EH (cell line): ENCODE results near the gene RHOB.
"Not testable (repeated sequence)": the region's sequence is repeated elsewhere in the genome, so short reads cannot be mapped to it uniquely, and the experiment has no call there.

Experiments
- DNase-seq: peaks from one replicate; pipeline ENCODE4 v3.0.0-alpha.2; 2015; ENCODE audit warnings: low read depth

RHOB gene

DNA sequence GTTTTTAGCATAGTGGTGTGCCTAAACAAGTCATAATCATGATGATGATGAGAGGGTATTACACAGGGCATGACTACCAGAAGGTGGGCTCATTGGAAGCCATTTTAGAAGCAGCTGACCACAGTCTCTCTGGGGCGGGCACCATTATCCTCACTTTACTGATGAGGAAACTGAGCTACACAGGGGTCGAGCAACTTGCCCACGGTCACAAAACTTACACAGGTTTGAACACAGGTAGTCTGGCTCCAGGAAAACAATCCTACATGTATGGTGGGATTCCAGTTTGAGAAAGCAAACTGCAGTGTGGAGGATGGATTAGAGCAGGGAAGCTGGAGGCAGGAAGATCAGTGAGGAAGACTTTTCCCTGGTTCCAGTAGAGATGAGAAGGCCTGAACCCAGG lies 6.2 kb downstream of the RHOB start:
- no peak for DNase-seq

DNA sequence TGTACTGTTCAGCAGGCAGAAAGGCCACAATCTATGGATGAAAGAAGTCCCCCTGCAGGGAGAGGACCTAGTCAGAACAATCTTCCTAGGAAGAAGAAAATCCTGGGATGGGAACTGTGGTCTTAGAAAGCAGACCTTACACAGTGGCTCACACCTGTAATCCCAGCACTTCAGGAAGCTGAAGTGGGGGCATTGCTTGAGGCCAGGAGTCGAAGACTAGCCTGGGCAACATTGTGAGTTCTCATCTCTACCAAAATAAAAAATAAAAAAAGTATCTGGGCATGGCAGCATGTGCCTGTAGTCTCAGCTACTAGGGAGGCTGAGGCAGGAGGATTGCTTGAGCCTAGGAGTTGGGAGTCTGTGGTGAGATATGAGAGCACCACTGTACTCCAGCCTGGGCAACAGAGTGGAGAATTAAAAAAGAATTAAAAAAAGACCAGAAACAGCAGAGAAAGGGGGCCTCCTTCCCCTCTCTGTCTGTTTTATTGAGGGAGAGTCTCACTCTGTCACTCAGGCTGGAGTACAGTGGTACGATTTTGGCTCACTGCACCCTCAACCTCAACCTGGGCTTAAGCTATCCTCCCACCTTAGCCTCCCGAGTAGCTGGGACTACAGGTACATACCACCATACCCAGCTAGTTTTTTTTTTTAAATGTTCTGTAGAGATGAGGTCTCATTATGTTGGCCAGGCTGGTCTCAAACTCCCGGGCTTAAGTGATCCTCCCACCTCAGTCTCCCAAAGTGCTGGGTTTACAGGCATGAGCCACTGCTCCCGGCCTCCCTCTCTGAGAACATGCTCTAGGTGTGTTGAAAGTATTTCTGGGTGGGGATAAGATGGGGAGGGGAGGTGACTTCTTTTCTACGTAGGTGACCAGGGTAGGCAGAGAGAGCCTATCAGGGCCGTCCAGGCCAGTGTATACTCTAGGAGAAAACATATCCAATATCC lies 7.4 kb downstream of the RHOB start:
- no peak for DNase-seq

DNA sequence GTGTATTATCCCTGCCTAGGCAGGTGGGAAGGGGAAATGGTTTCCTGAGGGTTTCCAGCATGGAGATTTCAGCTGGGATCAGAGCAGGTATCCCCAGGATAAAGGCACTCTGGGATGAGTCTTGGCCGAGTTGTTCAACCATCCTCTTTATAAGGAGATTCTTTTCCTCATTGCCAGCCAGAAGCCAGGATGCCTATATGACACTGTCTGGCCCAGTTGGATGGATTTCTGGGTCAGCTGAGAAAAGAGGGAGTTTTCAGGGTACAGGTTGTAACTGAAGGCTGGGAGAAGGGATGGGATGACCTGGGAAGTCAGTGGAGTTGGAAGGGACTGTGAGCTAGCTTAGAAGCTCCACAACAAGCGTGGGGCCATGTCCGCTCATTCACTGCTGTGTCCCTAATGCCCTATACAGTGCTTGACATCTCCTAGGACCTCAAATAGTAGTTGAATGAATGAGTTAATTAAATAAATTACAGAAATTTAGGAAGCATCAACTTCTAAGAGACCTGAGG lies 8.3 kb downstream of the RHOB start:
- DNase-seq, result no peak

DNA sequence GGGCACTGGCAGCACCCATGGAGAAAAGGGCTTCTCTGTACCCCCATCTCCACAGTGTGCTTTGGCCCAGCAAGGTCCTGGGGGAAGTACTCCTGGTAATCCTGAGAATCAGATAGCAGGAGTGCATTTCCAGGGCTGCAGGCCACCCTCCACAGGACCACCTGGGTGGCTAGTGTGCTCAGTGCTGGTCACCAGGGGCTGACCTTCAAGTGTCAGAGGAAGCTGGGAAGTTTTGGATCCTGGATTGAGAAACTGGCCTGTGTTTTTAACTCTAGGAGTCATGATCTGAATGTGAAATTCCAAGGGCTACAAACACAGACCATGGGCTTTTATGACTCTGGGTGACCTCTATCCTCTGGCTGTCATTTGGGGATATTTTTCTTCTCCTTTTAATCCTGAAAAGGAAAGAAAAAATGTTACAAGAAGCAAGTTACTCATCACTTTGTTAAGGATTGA lies 9.3 kb downstream of the RHOB start:
- DNase-seq, result peak; percentile 87

DNA sequence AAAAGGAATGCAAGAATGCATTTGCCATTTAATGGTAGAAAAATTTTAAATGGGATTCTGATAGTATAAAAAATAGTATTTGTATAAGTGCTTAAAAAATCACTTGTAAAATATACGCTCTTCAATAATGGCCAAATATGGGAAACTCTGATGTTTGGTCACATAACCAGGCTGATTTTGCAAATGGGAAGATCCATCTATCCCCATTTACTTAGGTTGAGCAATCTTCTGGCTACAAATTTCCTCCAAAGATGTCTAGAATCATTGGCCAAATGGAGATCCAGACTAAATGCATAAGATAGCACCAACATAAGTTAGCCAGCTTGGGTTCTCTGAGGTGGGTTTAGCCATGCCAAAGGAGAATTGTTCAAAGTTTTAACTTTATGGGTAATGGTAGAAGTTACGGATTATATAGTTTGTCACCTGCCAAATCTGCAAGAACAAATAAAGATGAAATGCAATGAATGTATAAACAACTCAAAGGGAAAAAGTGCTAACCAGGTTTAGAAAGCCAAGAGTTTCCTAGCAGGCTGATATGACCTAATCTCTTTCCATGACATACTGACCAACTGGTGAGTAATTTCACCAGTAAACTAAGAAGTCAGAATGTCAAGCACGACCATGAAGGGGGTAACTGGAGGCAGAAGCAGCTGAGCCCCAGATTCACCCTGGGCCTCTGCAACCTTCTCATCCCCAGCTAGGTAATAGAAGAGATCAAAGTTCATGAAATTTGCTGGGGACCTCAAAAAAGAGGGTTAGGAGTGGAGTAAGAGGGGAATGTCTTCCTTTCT lies 10.0 kb downstream of the RHOB start:
- peak; percentile 55 for DNase-seq

DNA sequence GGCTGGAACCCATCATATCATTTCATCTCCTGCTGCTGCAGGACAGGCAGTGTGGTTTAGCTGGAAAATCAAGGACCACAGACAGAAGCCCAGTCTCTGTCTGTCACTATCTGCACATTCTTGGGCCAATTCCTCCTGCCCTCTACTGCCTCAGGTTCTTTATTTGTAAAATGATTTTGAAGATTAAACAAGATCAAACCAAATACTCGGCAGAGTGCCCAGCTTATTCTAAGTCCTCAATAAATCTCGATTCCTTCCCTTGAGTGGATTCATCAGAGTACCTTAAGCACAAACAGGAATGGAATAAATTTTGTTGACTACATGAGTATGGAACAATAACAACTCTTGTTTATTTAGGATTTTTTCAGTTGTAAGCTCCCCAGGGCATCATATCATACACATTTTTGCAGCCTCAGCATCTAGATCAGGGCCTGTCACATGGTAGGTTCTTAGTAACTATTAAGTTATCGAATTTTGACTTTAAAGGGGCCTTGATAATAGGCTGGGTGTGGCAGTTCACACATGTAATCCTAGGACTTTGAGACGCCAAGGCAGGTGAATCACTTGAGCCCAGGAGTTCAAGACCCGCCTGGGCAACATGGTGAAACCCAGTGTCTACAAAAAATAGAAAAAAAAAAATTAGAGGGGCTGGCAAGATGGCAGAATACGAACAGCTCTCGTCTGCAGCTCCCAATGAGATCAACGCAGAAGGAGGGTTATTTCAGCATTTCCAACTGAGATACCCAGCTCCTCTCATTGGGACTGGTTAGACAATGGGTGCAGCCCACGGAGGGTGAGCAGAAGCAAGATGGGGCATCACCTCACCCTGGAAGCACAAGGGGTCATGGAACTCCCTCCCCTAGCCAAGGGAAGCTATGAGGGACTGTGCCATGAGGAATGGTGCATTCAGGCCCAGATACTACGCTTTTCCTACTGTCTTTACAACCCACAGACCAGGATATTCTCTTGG lies 11.1 kb downstream of the RHOB start:
- DNase-seq, result no peak

DNA sequence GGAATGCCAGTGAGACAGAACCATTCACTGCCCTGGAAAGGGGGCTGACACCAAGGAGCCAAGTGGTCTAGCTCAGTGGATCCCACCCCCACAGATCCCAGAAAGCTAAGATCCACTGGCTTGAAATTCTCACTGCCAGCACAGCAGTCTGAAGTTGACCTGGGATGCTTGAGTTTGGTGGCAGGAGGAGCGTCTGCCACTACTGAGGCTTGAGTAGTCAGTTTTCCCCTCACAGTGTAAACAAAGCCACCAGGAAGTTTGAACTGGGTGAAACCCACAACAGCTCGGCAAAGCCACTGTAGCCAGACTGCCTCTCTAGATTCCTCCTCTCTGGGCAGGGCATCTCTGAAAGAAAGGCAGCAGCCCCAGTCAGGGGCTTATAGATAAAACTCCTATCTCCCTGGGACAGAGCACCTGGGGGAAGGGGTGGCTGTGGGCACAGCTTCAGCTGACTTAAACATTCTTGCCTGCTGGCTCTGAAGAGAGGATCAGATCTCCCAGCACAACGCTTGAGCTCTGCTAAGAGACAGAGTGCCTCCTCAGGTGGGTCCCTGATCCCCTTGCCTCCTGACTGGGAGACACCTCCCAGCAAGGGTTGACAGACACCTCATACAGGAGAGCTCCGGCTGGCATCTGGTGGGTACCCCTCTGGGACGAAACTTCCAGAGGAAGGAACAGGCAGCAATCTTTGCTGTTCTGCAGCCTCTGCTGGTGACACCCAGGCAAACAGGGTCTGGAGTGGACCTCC lies 12.0 kb downstream of the RHOB start:
- not testable (repeated sequence) for DNase-seq

DNA sequence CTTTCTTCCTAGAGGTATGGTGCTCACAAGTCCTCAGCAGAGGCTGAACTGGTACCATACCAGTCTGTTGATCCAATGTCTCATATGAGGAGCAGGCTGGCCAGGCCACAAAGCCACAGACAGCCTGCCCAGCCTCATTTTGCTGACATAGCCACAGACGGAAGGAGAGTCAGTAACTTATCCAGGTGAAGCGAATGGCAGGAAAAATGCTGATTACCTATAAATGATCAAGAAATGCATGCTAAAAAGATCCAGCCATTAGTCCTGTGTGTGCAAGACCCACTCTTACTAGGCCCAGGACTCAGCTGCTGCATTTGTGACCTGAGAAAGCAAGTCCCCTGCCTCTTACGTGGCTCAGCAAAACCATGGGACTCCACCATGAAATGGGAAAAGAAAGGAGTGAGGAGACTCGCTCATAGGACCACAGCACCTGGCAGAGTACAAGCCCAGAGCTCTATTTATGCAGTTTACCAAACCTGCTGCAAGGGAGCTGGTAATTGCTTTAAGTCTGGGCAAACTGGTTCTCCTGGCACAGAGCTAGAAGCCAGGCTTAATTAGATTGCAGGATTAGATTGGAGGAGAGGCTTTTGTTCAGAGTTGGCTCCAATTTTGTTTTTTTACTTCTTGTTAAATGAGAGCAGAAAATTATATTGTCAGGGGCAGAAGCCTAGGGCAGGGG lies 19.0 kb downstream of the RHOB start:
- DNase-seq, result no peak

DNA sequence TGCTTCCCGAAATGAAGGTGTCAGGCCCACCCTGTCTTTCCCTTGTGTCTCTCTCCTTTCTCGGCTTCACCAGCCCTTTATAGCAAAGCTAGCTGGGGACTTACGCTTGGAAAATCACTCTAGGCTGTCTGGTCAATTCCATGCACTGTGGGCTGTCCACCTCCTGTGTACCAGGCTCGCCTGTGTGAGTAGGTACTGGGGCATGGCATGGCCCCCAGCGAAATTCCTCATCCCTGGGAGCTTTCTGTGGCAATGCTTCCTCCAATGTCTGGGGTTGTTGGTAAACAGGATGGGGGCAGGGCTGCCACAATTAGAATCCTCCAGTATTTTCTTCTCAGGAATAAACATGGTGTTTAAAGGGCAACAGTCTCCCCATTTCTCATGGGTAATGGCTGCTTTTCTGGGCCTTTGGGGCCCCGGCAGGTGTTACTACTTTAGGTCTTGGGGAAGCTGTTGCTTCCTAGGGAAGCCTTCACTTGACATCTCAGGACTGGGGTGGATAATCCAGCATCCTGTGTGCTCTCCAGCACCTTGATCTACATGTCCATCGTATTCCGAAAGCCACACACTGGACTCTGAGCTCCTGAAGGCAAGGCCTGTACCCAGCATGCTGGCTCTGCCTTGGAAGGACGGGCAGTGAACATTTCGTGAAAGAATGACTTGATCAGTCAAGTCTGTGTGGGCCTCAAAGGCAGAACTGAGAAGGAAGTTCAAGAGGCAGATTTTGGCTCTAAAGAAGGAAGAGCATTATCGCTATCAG lies 21.1 kb downstream of the RHOB start:
- DNase-seq, result no peak

DNA sequence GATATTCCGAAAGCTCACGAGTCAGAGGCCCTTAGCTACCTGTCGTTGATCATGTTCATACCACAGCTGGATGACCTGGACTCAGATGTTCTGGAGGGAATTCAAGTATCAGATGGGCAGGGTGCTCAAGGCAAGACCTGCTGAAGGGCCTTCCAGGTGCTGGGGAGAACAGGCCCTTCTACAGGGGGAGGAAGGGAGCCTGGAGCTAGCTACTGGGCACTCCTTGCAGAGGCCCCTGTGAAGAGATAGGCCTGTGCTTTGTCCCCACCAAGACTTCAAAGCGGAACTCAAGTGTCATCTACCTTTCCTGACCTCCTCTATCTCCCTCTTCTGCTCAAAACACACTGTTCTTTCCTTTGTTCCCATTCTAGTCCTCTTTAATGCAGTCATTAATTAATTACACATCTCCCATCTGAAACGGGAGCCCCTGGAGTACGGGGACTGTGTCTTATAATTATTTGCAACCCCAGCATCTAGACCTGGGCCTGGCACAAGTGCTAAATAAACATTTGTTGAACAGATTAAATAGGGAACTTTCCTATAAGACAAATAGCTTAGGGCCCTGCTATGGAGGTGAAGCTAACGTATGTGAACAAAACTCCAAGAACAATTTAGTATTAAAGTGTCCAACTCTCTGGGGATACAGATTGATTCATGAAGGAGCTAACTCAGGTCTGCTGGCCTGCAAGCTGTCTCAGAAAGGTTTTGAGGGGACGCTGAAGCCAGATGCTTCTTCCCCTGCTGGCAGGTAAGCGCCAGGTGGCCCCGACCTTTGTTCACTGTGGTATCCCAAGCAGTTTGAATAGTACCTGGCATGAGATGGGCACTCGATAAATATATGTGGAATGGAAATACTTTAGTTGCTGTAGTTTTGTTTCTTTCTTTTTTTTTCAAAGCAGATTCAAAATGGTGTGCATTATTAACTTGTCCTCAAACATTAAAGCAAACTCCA lies 22.0 kb downstream of the RHOB start:
- DNase-seq, result no peak

DNA sequence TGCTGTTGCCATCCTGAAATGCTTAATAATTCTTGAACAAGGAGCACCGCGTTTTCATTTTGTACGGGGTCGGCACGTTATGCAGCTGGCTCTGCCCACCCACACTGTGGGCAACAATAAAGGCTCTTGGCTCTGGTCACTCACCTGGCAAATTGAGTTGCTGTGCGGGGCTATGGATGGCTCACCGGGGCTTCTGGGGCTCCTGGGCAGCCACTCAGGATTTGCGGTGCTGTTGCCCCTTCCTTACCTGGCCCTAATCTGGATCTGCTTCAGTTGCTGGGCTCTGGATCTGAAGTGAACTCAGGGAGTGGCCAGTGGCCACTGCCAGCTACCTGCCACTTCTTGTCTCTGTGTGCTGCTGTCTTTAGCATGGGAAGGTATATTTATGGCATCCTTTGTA lies 22.7 kb downstream of the RHOB start:
- DNase-seq, result no peak

DNA sequence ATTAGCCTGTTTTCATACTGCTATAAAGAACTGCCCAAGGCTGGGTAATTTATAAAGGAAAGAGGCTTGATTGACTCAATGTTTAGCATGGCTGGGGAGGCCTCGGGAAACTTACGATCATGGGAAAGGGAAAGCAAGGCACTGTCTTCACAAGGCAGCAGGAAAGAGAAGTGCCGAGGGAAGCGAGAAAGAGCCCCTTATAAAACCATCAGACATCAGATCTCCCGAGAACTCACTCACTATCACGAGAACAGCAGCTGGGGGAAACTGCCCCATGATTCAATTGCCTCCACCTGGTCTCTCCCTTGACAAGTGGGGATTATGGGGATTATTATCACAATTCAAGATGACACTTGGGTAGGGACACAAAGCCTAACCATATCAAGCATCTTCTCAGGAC lies 23.3 kb downstream of the RHOB start:
- no peak for DNase-seq

DNA sequence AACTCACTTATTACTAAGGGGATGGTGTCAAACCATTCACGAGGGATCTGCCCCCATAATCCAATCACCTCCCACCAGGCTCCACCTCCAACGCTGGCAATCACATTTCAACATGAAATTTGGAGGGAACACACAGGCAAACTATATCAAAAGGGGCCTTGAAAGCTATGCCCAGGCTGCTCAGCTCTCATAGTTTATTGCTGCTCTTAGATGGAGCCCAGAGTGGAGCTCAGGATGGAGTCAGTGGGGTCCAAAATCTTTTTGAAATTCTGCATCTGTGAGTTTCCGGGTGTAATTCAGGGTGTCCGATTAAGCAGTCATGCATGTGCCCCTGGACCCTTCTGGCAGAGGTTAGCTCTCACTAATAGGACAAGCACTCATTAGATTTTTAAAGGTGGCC lies 24.3 kb downstream of the RHOB start:
- no peak for DNase-seq

DNA sequence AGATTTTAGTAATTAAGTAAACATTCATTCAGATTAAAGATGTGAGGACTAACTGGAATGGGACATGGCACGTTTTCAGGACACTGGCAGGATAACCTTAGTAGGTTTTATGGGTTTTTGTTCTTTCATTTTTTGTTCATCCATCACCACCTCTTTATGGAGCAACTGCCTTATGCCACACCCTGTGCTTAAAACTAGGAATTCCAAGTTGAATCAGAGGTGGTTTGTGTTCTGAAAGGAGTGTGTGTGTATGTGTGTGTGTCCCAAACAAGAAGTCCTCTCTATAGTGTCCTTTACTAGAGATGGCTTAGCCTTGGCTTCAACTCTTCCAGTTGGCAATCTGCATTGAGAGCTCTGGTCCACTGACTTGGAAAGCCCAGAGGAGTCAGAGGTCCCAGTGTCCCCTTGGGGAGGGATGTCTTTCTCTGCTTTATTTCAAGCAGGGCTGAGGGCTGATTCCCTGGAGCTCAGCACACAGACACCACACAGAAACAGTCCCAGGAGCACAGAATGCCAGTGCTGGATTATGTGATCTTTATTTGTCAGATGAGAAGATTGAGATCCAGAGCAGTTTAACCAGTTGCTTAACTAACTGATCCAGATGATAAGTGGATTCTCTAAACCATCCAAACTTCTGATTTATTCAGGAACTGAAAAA lies 25.2 kb downstream of the RHOB start:
- DNase-seq, result no peak

DNA sequence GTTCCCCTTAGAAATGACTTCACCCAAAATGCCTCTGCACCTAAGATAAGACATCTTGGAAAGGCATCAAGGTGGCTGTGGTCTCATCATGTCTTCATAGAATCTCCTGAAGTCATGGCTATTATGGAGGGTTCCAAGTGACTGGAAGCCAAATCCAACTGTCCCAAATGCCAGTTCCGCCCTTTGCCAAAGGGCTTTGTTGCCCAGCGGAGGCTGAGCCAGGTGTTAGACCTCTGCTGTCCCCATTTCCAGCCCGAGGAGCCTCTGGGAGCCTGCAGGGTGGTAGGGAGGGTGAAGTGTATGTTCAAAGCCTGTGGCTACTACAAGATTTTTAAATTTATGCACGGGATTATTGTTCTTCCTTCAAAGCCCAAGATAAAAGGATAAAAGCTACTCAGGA lies 25.7 kb downstream of the RHOB start:
- no peak for DNase-seq

DNA sequence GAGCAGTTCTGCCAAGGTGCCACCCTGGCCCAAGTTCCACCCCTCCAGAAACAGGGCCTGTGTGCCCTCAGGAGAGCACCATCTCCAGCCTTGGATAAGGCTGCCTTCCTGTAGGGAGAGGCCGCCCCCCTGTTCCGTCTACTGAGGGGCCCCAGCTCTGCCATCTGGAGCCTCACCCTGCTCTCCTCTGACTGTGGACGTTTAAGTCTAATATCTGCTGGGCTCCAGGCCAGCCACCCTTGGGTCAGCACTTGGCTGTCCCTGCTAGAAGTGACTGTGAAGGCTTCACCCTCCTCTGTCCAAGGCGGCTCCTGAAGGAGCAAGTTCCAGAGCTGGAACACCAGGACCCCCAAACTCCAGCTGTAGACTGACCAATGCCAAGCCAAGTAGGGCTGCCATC lies 26.3 kb downstream of the RHOB start:
- no peak for DNase-seq

DNA sequence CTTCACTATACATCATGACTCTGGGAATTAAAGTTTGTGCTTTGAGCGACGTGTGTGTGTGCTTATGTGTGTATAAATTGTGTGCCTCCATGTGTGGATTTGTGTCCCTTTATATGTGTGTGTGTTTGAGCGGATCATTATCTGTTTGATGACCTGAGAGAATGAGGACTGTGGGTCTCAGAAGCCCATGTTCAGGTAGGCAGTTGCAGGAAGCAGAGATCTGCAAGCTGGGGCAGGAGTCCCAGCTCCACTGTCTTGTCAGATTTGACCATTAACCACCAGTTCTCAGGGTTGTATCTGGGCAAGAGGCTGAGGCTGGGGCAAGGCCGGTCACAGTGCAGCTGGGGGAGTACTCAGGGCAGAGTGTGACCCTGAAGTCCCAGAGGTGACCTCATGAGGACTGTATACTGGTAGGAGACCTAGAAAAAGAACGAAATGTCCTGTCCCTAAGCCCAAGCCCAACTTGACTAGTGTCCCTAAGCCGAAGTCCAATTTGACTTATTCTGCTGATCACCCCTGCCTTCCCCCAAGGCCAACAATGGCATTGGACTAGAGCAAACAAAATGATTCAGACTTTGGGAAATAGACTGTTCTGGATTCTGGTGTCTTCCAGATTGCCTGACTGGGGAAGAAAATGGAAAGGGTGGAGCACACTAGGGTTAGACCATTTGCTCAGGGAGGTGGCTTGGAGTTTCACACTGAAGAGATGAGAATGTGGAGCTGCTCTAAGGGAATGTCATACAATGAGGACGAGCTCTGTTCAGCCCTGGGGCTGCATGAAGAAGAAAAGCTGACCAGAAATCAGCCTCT lies 28.1 kb downstream of the RHOB start:
- DNase-seq, result no peak
